AG10803 (cell line): ENCODE results near the gene STK35.
"Not testable (repeated sequence)": the region's sequence is repeated elsewhere in the genome, so short reads cannot be mapped to it uniquely, and the experiment has no call there.

Experiments used
- DNase-seq: peaks from one replicate; pipeline ENCODE4 v3.0.0; 2010; ENCODE audit warnings: low read depth
- H3K4me3 ChIP-seq: 2 replicates; pipeline ENCODE4 v1.5.1; 2011; ENCODE audit warnings: mild to moderate bottlenecking, low read length, control low read depth
- TF ChIP-seq, protein P1 (sequence below): conservative IDR thresholded peaks from 2 replicates; pipeline ENCODE4 v1.5.1; 2011; ENCODE audit warnings: mild to moderate bottlenecking, low read length, control low read depth, inconsistent platforms

STK35 gene

DNA sequence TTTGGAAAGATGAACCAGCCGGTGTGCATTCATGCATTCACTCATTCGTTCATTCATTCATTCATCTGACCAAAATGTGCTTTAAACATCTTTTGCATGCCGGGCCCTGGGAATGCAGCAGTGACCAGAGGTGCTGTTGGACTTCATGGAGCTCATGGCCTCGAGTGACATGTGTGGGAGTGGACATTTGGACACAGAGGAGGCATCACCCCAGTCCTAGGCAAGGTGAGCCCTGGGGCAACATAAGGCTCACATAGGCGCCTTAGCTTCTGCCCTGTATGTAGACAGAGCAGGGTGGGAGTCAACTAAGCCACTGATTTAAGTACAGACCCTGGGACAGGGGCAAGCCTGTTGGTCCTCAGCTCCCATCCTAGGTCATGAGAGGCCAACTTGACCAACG, 71.6 kb downstream of the STK35 start:
- no peak for DNase-seq
- TF ChIP-seq, protein P1, sequence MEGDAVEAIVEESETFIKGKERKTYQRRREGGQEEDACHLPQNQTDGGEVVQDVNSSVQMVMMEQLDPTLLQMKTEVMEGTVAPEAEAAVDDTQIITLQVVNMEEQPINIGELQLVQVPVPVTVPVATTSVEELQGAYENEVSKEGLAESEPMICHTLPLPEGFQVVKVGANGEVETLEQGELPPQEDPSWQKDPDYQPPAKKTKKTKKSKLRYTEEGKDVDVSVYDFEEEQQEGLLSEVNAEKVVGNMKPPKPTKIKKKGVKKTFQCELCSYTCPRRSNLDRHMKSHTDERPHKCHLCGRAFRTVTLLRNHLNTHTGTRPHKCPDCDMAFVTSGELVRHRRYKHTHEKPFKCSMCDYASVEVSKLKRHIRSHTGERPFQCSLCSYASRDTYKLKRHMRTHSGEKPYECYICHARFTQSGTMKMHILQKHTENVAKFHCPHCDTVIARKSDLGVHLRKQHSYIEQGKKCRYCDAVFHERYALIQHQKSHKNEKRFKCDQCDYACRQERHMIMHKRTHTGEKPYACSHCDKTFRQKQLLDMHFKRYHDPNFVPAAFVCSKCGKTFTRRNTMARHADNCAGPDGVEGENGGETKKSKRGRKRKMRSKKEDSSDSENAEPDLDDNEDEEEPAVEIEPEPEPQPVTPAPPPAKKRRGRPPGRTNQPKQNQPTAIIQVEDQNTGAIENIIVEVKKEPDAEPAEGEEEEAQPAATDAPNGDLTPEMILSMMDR: no peak
- no peak overlapping the region for H3K4me3 ChIP-seq

DNA sequence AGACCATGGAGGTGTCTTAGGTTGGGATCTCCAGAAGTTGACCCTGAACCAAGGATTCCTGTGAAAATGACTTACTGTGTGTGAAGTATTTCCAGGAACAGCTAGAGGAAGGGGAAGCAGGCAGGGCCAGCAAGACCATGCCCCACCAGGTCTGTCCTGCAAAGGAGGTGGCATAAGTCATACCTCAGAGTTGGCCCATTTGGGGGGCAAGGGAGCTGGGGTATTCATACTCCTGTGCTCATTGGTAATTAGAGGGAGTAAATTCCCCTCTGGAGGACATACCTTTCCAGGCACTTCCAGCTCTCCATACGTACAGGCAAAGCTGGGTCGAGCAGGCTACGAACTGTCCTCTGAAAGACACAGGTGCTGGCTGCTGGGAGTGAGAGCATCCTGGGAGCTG, 72.4 kb downstream of the STK35 start:
- no peak overlapping the region for H3K4me3 ChIP-seq
- TF ChIP-seq, protein P1: no peak
- DNase-seq: no peak

DNA sequence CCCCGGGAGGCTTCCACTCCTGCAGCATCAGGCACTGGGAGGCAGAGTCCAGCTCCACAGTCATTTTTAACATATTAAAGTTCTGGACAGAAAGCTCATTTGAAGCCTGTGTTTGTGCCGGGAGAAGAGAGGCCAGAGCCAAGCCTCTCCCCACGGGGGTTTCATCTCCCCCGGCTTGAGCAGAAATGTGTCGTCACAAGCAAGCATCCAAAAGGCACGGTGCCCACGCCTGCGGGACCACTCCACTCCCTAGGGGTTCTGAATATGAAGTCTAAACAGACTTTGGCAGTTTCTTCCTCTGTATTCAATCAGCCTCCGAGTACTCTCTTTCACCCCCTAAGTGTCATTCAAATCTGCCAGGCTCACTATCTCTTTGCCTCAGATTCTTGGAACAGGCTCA, 75.3 kb downstream of the STK35 start:
- no peak overlapping the region for H3K4me3 ChIP-seq
- no peak for DNase-seq

DNA sequence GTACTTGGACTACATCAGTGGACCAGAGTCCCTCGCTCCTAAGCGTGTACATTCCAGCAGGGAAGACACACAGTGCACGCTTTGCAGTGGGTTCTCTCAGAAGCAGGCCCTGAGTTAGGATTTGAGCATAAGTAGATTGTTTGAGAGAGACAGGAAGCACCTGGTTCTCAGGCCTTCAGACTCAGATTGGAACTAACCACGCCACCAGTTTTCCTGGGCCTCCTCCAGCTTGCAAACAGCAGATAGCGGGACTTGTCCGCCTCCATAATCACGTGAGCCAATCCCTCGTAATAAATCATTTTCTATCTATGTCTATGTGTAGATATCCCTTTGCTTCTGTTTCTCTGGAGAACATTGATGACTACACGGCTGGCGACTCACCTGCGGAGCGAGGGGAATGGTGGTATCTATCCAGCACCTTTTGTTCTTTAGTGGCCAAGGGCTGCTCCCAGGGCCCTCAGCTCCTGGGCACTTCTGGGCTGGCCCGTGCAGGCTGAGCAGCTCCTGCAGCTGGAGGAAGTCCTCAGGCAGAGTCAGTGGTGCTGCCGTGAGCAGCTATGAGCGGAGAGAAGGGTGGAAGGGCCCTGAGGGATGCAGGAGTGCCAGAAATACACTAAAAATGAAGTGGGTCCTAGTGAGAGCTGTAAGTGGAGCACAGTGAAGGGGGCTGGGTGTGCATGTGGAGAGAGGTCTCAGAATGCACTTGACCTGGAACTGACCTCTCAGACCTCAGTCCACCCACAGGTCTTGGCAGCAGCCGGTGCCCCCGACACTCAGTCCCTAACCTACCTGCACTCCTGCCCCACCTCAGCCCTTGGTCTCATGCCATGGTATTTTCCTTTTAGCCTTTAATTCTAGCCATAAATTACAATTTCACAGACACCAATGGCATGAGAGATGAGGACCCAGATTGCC, 76.9 kb downstream of the STK35 start:
- DNase-seq: no peak
- TF ChIP-seq, protein P1: no peak
- no peak overlapping the region for H3K4me3 ChIP-seq

More for the DNA sequence above, 75.3 kb downstream of the STK35 start:
- TF ChIP-seq, protein P1: no peak

DNA sequence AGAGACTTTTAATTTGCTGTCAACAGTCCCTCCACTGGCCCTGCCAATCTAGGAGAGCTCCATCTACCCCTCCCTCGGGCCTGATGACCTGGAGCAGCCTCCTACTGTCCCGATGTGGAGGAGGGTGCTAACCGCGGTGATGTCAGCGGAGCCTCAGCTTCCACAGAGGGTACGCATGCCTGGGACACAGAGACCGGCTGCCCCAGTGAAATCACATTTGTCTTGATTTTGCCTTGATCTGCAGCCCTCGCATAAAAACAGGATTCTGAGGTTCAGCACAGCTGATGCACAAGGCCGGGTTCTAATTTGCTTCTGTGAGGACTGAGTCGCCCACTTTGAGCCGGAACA, 77.6 kb downstream of the STK35 start:
- no peak for DNase-seq
- H3K4me3 ChIP-seq: no peak overlapping the region
- TF ChIP-seq, protein P1: no peak

DNA sequence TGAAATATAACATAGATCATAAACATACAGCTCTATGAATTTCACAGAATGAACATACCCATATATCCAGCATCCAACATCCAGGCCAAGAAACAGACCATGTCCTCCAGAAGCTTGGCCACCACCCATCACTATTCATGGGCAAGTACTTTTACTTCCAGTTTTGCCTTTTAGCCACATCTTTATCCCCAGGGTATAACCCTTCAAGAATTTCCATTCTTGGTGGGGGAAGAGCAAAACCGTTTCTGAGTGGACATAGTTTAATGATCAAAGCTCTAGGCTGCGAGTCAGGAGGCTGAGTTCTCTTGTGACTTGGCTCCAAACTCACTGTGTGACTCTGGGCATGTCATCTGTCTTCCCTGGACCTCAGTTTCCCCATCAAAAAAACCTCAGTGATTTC, 78.3 kb downstream of the STK35 start:
- TF ChIP-seq, protein P1: no peak
- no peak for DNase-seq
- no peak overlapping the region for H3K4me3 ChIP-seq

DNA sequence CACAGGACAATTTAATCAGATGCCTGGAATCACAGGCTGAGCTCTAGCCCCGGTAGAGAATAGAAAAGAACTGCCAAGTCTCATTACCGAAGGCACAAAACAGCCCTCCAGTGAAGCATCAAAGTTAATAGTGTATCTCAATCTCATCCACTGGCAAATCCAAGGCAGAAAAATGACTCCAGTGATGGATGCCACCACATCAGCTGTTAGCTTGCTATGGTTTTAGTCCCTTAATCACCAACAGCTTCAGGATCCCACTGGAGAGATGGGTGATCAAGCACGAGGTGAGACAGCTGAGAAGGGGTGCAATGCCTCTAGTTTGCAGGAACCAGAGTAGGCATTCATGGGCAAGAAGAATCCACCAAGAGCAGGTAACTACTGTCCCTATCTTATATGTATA, 81.8 kb downstream of the STK35 start:
- H3K4me3 ChIP-seq: no peak overlapping the region
- no peak for DNase-seq
- TF ChIP-seq, protein P1: no peak

DNA sequence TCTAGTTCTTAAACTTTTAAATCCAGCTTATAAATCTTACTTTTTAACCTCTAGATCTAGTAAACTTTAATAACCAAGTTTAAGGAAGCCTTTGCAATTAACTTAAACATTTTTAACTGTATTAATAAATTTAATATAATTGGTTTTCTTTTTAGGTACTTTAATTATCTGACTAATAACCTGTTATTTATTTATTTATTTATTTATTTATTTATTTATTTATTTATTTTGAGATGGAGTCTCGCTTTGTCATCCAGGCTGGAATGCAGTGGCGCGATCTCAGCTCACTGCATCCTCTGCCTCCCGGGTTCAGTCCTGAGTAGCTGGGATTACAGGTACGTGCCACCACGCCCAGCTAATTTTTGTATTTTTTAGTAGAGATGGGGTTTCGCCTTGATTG, 83.3 kb downstream of the STK35 start:
- H3K4me3 ChIP-seq, DNase-seq: not testable (repeated sequence)
